Epithelial cell of esophagus (primary cell): ENCODE data around the gene CCDC40.
A peak's percentile ranks its signal among the peaks of the same experiment; 100 is the strongest.

Experiments
- DNase-seq: peaks from one replicate; pipeline ENCODE4 v3.0.0; 2010; ENCODE audit warnings: low read depth
- H3K4me3 ChIP-seq: 2 replicates; pipeline ENCODE4 v1.5.1; 2011; ENCODE audit warnings: mild to moderate bottlenecking, low read length, control low read depth
- TF ChIP-seq, protein P1 (sequence below): IDR thresholded peaks from 2 replicates; pipeline ENCODE4 v1.5.1; 2011; ENCODE audit warnings: low read depth, mild to moderate bottlenecking, low read length, control low read depth, inconsistent platforms; ENCODE audit not compliant: insufficient read depth; ENCODE audit errors: missing control alignments

The CCDC40 gene

GRCh38 chr17:80101946-80102663 lies 65.7 kb downstream of the CCDC40 start:
- TF ChIP-seq, protein P1, sequence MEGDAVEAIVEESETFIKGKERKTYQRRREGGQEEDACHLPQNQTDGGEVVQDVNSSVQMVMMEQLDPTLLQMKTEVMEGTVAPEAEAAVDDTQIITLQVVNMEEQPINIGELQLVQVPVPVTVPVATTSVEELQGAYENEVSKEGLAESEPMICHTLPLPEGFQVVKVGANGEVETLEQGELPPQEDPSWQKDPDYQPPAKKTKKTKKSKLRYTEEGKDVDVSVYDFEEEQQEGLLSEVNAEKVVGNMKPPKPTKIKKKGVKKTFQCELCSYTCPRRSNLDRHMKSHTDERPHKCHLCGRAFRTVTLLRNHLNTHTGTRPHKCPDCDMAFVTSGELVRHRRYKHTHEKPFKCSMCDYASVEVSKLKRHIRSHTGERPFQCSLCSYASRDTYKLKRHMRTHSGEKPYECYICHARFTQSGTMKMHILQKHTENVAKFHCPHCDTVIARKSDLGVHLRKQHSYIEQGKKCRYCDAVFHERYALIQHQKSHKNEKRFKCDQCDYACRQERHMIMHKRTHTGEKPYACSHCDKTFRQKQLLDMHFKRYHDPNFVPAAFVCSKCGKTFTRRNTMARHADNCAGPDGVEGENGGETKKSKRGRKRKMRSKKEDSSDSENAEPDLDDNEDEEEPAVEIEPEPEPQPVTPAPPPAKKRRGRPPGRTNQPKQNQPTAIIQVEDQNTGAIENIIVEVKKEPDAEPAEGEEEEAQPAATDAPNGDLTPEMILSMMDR, result no peak
- H3K4me3 ChIP-seq, result peak overlapping the region; percentile 90
- peak; percentile 24 for DNase-seq

DNA sequence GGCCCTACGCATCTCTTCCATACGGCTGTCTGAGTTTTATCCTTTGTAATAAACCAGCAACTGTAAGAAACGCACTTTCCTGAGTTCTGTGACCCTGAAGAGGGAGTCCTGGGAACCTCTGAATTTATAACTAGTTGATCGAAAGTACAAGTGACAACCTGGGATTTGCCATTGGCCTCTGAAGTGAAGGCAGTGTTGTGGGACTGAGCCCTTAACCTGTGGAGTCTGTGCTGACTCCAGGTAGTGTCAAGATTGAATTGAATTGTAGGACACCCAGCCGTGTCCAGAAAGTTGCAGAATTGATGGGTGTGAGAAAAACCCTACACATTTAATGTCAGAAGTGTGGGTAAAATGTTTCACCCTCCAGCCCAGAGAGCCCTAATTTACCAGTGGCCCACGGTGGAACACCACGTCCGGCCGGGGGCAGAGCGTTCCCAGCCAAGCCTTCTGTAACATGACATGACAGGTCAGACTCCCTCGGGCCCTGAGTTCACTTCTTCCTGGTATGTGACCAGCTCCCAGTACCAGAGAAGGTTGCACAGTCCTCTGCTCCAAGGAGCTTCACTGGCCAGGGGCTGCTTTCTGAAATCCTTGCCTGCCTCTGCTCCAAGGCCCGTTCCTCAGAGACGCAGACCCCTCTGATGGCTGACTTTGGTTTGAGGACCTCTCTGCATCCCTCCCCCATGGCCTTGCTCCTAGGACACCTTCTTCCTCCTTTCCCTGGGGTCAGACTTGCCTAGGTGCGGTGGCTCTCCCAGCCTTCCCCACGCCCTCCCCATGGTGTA lies 66.4 kb downstream of the CCDC40 start:
- DNase-seq, result peak; percentile 45
- no peak overlapping the region for H3K4me3 ChIP-seq
- TF ChIP-seq, protein P1, result no peak

DNA sequence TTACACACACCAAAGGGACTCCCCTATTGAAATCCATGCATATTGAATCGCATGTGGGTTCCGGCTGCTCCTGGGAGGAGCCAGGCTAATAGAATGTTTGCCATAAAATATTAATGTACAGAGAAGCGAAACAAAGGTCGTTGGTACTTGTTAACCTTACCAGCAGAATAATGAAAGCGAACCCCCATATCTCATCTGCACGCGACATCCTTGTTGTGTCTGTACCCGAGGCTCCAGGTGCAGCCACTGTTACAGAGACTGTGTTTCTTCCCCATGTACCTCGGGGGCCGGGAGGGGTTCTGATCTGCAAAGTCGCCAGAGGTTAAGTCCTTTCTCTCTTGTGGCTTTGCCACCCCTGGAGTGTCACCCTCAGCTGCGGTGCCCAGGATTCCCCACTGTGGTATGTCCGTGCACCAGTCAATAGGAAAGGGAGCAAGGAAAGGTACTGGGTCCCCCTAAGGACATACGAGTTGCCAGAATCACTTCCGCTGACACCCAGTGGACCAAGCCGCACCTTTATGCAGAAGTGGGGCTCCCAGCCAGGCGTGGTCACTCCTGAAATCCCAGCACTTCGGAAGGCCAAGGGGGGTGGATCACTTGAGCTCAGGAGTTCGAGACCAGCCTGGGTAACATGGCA lies 67.1 kb downstream of the CCDC40 start:
- TF ChIP-seq, protein P1, result no peak
- no peak for DNase-seq

GRCh38 chr17:80104321-80104955 lies 68.0 kb downstream of the CCDC40 start:
- DNase-seq, result peak; percentile 36
- TF ChIP-seq, protein P1, result no peak
- H3K4me3 ChIP-seq, result no peak overlapping the region

More for the DNA sequence above, 67.1 kb downstream of the CCDC40 start:
- H3K4me3 ChIP-seq, result no peak overlapping the region

- no peak overlapping the region for H3K4me3 ChIP-seq
- no peak for DNase-seq
- TF ChIP-seq, protein P1, result no peak
Measured at GRCh38 chr17:80104956-80105375, 68.5 kb downstream of the CCDC40 start.

DNA sequence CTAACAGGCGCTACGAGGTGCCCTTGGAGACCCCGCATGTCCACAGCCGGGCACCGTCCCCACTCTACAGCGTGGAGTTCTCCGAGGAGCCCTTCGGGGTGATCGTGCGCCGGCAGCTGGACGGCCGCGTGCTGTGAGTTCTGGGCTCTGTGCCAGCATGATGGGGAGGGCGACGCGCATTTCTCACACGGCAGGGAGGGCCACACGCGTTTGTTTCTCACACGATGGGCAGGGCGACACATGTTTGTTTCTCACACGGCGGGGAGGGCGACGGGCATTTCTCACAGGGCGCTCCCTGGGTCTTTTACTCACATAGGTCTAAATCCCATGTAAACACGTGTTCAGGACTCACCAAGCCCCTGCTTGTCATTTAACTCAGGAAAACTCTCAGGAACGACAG lies 69.3 kb downstream of the CCDC40 start:
- DNase-seq, result peak; percentile 67
- H3K4me3 ChIP-seq, result no peak overlapping the region
- TF ChIP-seq, protein P1, result no peak
